Esophagus mucosa (tissue), 1 donor: Measurements from ENCODE around the gene DCAF4. TPM values are rescaled to one million over a fixed set of nuclear protein-coding genes. Genes with fewer than 3 reads are reported as not detected.

Experiments used
- ATAC-seq: fragments of 200-7000 bp; cut with Tn5 transposase; one replicate; pipeline ENCODE4 v1.9.1; 2020
- total RNA-seq: library from RNA; stranded (reverse); gene quantifications from one replicate; pipeline ENCODE4 v1.2.4, GENCODE V29; 2023
- donor health status: DM: yes; HTN: yes; CAD: no.

Gene DCAF4
- 9.6 TPM for total RNA-seq

DNA sequence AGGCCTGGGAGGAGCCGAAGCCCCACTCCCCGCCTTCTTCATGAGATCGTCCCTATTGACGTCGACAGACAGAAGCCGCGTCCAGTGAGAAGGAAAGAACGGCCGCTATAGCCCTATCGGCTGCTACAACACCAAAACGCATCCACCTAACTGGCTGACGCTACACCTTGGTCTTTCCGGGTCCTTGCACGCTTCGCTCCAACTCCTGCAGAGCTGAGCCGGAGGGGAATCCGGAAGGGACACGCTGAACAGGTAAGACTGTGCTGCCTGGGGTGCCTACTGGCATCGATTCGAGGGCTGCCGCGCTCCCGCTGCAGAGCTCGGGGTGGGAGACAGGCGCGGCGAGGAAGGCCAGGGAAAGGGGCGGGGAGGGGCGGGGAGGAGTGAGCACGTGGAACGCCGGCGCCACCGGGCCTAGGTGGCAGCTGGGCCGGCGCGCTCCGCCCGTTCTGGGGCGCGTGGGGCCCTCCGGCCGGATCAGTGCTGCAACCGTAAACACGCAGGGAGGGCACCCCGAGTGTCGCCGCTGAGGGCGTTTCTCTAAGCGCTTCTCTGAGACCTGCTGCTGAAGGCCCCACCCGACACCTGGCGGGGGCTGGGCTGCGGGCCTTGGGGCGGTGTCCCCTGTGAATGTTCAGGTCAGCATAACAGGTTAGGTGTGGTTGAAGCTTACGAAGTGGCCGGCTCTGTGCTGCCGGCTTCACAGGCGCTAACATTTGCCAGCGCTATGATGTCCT, at the start of gene DCAF4:
TSS of gene DCAF4 (plus strand) at position 173 of the 737 bp plus-strand sequence. CDS start 11,515 bp downstream, outside the sequence.
- ATAC-seq: peak; percentile 97

GRCh38 chr14:72876710-72877063, 49.6 kb upstream of the DCAF4 start:
- ATAC-seq: no peak

DNA sequence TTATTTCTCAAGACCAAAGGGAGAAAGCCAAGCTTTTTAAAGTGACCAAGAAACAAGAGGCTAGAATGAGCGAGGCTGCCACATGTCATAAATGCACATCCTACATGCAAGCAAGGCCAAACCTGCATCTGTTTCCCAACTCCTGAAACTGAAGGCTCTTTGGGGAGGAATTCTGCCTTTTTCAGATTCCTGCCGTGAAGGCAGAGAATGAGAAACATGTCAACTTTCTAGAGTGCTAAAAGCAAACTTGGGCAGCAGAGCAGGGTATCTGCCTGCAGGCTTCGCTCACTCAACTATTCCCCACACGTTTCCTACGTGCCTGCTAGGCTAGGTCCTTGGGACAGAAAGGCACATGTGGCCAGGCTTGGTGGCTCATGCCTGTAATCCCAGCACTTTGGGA, 47.5 kb upstream of the DCAF4 start:
- no peak for ATAC-seq

- no peak for ATAC-seq
These were observed 46.8 kb upstream of the DCAF4 start for GRCh38 chr14:72879431-72879830.

DNA sequence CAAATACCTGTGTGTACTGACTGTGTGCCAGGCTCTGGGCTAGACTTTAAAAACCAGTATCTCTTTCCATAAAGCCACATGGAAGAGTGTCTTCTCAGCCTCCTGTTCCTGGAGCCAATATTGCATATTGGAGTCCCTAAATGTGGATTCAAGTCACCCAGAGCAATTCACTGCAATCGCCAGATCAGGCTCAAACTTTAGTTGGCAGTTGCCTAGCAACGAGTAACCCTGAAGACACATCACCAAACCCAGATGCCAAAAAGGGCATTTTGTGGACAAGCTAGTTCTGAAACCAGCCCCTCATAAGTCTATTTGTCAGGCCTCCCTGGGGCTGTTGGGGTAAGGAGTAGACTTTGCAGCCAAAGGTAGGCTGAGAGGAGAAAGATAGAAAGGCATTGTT, 46.1 kb upstream of the DCAF4 start:
- no peak for ATAC-seq

- ATAC-seq: no peak
These were observed 45.4 kb upstream of the DCAF4 start for GRCh38 chr14:72880820-72881219.

DNA sequence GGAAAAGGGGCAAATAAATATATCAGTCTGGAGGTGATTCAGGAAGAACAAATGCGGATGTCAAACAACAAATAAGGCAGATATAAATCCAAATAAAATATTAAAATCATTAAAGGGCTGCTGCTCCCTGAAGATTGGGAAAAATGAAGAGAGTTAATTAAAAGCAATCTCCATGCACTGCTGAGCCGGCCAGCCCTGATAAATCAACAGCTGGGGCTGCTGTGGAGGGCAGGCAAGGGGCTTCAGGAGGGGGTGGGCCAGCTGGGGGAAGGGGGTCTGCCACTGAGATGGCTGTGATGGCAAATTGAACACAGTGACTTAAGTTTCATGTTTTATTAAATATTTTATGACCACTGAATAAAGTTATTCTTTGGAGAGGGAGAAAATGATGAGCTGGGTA, 44.7 kb upstream of the DCAF4 start:
- ATAC-seq: no peak

- no peak for ATAC-seq
These were observed 44.2 kb upstream of the DCAF4 start for GRCh38 chr14:72882047-72882446.

GRCh38 chr14:72882463-72882862, 43.8 kb upstream of the DCAF4 start:
- no peak for ATAC-seq

GRCh38 chr14:72883109-72883508, 43.2 kb upstream of the DCAF4 start:
- no peak for ATAC-seq

- no peak for ATAC-seq
These were observed 42.3 kb upstream of the DCAF4 start for GRCh38 chr14:72883961-72884360.

- no peak for ATAC-seq
These were observed 41.9 kb upstream of the DCAF4 start for GRCh38 chr14:72884386-72884785.

- ATAC-seq: no peak
These were observed 38.8 kb upstream of the DCAF4 start for GRCh38 chr14:72887514-72887913.

- ATAC-seq: no peak
These were observed 38.1 kb upstream of the DCAF4 start for GRCh38 chr14:72888192-72888591.

GRCh38 chr14:72888636-72889201, 37.5 kb upstream of the DCAF4 start:
- ATAC-seq: no peak

DNA sequence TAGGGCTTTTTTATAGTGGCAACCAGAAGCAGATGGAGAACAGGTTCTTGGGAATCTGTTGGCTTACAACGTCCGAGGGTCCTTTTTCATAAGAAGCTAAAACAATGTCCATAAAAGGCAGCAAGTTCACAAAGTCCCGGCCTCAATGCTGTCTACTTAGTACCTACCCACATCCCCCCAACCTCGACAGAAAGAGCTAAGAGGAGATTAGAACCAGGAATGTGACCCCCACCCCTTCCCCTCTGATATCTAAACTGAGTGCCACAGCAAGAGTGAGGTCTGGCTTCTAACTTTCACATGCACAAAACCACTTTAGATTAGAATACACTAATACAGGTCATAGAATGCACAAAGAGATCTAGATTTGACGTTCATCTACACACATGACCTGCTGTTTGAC, 36.9 kb upstream of the DCAF4 start:
- ATAC-seq: no peak

DNA sequence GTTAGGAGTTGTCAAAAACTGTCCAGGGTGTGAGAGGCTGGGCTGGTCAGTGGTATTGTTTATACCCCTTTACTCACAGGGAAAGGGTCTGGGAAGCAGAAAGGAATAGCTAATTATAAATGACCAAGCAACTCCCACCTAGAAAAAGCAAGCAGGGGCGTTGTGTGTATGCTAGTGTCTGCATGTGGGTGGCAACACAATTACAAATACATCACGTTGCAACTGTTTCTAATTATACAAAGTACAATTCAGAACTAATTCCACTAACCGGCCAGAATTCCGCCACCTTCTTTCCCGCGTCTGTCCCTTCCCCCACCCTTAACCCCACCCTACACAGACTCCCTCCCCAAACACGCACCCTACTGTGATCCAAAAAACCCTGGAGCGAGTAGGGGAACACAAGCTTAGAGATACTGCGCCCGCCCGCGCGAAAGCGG, 34.6 kb upstream of the DCAF4 start:
- ATAC-seq: no peak

DNA sequence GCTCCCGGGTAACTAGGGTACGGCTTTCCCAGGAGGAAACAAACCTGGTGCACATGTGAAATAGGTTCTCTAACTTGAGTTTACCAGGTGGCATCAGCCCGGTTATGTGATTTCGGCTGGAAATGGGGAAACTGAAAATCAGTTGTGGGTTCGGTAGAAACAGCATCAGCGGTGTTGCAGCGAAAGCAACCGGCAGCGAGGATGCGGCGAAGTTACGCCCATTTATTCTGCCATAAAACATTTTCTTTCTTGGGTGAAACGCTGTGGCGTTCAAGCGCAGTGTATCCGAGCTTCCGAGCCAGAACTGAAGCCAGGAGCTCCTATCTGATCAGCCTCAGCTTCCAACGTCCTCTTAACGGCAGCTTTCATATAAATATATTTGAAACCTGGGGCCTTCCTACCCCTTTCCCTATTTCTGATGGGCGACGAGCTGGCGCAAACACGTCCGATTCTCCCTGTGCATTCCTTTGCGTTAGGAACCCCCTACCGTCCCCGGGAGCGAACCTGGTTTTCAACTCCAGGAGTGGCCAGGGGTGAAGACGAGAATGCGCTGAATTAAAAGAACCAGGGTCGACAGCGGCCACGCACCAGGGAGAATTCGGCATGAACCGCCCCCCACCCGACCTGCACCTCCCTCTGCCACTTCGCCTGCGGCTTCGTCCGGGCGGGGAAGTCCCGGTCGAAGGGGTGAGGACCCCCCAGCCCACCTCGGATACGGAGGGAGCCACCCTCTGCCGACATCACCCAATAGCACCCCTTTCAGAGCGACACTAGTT, 34.0 kb upstream of the DCAF4 start:
- no peak for ATAC-seq

- ATAC-seq: peak; percentile 21
These were observed 33.2 kb upstream of the DCAF4 start for GRCh38 chr14:72892879-72893635.

DNA sequence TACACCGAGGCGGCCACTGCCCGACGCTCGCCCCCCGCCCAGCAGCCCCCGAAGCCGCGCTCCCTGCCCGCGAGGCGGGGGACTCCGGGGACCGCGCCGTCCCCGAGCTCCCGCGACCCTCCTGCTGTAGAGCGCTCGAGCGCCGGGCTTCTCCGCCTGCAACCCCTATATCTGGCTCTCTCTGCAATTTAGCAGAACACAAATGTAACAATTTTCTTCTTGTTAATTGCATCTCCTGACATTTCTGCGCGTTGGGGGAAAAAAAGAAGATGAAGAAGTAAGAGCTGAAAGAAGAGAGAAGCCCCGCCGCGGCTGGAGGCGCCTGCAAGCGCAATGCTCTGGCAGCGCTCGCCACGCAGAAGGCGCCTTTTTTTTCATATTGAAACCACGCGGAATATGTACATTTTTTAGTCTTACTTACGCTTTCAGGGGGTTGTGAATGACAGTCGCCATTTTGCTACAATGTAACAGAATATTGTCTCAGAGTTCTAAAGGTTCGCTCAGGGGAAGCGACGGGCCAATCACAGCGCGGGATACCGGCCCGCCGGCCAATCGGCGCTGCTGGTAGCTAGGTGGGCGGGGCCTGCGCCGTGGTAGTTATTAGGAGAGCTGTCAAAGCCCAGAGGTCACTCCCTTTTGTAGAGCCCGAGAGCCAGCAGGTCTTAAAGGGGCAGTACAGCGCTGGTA, 32.5 kb upstream of the DCAF4 start, which contains the start of gene DPF3:
TSS of gene DPF3 (minus strand) at position 466 of the 687 bp plus-strand sequence. CDS start at position 453, 13 bp downstream.
- peak; percentile 100 for ATAC-seq

- ATAC-seq: no peak
These were observed 32.0 kb upstream of the DCAF4 start for GRCh38 chr14:72894323-72894622.

GRCh38 chr14:72894623-72895378, 31.5 kb upstream of the DCAF4 start:
- ATAC-seq: no peak
